Measurements from ENCODE around the gene NPM1. TPM values are rescaled to one million over a fixed set of nuclear protein-coding genes. Genes with fewer than 3 reads are reported as not detected.

Gene NPM1, protein sequence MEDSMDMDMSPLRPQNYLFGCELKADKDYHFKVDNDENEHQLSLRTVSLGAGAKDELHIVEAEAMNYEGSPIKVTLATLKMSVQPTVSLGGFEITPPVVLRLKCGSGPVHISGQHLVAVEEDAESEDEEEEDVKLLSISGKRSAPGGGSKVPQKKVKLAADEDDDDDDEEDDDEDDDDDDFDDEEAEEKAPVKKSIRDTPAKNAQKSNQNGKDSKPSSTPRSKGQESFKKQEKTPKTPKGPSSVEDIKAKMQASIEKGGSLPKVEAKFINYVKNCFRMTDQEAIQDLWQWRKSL
- total RNA-seq: 1,755 and 1,984 TPM in 2 replicates

DNA sequence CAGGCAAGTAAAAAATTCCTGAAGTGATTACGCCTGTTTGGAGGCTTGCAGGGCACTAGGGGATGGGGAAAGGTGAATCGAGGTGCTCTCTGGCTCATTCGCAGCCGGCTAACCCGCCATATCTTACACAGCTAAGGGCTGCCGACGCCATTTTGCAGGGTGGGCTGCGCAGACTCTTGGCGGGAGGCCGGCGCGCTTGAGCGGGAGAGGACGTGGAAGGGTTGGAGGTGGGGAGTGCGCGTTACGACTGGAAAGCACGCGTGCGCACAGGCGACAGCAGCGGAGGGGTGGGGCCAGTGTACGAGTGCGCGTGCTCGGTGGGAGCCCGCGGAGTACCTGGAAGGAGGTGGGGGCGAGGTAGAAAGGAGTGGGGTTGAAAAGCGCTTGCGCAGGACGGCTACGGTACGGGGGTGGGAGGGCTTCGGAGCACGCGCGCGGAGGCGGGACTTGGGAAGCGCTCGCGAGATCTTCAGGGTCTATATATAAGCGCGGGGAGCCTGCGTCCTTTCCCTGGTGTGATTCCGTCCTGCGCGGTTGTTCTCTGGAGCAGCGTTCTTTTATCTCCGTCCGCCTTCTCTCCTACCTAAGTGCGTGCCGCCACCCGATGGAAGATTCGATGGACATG is at the start of gene NPM1:
NPM1 (plus strand) TSS at position 505 of the 625 bp plus-strand sequence; CDS start at position 605, 100 bp downstream.

DNA sequence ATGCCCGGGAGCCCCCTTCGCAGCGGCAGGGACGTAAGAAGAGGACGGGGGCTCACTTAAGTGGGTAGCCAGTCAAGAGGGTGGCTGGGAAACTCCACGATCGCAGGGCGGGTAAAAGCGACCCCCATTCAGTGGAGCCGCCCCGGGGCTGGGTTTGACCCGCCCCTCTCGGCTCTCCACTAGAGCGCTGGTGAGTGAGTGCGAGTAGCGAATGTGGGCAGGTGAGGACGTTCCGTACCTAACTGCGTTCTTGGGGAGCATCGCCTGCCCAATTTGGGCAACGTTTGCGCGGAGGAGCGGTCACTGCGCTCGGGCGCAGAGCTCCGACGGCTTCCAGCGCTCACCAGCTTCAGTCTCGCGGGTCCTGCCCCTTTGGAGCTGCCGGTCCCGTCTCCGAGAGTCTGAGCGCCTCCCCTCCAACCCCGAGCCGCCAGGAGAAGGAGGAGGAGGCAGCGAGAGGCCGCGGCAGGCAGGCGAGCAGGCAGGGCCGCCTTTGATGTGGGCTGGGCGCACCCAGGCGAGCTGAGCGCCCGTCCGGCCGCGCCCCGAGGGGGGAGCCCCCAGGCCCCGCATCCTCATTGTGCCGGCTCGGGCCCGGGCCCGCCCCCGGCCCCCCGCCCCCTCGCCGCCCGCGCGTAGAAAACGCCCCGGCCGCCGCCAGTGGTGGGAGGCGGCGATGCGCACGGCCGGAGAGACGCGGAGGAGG is 31.5 kb downstream of the NPM1 start, which contains the start of gene FGF18:
FGF18 (plus strand) TSS at position 666 of the 706 bp plus-strand sequence. CDS start 553 bp downstream, outside the sequence.

Other genes starting within 250 kb of the NPM1 start
- not detected in 2 replicates for gene TLX3, start 78.6 kb upstream of the NPM1 start, total RNA-seq
- not detected in 2 replicates for gene FGF18, start 31.8 kb downstream of the NPM1 start, total RNA-seq